GM18502 (cell line): Measurements from ENCODE around the gene SUN3.

Source experiments
- ATAC-seq: cut with Tn5 transposase; IDR thresholded peaks from one replicate; pipeline ENCODE4 v1.9.1; 2021; ENCODE audit warnings: mild to moderate bottlenecking; ENCODE audit not compliant: unreplicated experiment, poor library complexity

The SUN3 gene, protein sequence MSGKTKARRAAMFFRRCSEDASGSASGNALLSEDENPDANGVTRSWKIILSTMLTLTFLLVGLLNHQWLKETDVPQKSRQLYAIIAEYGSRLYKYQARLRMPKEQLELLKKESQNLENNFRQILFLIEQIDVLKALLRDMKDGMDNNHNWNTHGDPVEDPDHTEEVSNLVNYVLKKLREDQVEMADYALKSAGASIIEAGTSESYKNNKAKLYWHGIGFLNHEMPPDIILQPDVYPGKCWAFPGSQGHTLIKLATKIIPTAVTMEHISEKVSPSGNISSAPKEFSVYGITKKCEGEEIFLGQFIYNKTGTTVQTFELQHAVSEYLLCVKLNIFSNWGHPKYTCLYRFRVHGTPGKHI

DNA sequence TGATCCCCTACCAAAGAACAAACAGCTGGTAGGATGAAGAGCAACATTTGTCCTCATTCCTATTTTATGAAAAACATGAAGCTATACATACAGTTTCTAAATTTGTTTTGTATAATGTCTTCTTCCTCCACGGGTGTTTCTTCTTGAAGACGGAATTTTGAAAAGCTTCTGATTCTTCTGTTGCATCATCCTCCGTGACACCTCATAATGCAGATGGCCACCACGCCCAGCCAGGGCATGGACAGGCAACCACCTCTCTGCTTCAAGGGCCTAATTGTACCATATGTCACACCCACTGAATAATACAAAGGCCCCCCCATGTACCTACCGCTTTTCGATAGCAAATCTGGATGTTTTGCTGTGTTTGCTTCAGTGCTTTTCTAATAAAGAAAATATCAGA lies at the start of gene SUN3:
Gene SUN3 (minus strand): TSS at position 170 of the 400 bp plus-strand sequence. CDS start 169 bp downstream, at position 1.
- ATAC-seq = no peak

DNA sequence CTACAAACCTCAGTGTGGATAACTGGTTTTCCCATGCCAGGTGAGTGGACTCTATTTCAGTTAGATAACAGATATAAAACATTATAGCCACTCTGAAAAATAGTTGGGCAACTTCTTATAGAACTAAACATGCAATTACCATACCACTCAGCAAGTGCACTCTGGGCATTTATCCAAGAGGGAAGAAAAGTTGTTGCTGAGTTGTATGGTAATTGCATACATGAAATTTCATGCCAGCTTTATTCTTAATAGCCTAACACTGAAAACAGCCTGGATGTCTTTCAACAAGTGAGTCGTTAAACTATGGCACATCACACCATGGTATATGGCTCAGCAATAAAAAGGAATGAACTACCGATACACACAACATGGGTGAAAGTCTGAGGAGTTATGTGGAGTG lies 49.6 kb upstream of the SUN3 start:
- ATAC-seq = no peak

DNA sequence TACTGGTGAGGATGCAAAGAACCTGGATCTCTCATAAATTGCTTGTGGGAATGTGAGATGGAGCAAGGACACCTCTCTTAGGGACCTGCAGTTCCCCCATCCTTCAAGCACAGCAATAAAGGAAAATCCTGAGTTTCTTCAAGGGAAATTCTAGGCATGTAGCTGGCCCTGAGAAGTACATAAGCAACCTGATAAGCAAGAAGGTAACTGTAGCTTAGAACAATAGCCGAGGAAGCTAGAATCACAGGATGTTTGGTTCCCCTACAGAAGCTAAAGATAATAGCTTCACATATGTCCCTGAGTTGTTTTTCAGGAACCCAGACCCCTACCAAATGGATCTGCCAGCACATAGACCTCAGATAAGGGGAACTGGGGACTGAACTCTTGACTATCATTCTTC lies 48.5 kb upstream of the SUN3 start:
- no peak for ATAC-seq

DNA sequence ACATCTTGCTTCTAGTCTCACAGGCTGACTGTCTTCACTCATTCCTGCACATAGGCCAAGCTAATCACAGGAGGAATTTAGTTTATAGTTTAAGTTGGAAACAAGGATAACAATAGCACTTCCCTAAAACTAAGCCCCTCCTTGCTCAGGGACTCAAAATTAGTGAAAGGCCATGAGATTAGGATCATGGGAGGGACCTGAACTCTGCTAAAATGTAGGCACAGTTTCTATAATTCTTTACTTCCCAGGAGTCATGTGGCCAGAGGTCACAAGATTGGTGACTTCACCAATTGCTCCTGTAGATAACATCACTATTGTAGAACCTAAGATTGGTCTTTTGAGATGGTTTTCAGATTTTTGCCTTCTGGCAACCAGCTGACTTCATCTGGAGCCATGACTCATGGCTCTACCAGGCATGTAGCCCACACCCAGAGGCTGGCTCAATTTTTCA lies 45.3 kb upstream of the SUN3 start:
- no peak for ATAC-seq

DNA sequence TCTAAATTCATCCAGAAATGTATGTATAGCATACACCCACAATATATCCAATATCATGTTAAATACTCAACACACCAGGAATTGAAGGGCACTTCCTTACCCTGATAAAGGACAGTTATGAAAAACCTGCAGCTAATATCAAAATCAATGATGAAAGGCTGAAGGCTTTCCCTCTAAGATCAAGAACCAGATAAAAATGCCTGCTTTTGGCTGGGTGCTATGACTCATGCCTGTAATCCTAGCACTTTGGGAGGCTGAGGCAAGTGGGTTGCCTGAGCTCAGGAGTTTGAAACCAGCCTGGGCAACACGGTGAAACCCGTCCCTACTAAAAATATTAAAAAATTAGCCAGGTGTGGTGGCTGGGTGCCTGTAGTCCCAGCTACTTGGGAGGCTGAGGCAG lies 38.6 kb upstream of the SUN3 start:
- no peak for ATAC-seq

DNA sequence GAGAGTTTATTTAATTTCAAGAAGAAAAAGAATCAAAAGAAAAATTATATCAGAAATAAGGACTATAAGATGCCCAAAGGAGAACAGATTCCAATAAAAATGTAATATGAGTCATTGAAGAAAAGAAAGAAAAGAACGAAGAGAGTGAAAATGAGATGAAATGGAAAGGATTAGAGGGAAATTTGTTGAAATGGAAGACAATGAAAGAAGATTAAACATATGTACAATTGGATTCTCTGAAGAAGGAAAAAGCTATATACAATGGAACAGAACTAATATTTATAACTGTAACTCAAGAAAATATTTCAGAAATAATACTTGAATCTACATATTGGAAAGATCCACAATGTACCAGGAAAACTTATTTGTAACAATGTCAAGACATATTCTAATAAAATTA lies 35.1 kb upstream of the SUN3 start:
- no peak for ATAC-seq

DNA sequence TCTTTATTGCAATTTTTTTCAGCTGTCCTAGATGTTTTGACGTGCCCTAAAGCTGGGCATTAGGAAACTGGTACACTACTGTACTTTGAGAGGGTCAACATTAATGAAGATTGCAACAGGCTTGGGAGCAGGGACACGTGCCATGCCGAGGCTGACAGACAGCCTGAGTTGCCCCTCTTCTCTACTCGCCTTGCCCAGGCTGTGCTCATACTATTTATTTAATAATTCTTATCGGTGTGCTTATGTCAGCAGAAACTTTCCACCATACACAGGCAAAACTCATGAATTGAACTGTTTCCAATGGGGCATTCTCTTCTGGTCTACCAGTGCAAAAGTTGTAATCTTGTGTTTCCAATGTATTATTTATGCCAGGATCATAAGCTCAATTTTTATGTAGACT lies 30.8 kb upstream of the SUN3 start:
- ATAC-seq = no peak

DNA sequence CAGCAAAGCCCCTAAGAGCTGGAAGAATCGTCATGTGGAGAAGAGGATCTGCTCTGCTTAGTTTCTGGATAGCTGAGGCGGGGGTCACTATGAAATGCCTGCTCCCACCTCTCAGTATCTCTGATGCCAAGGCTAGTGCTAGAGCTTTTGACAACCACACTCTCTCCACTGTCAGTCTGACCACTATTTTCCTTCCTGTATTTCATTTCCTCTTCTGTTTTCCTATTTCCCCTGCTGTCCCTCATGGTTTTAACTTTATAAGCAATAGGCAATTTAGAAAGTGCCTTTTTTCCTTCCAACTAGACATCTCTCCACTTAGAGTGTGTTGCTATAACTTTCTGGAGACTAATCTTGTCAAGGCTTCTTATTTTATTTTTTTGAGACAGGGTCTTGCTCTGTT lies 30.1 kb upstream of the SUN3 start:
- no peak for ATAC-seq

DNA sequence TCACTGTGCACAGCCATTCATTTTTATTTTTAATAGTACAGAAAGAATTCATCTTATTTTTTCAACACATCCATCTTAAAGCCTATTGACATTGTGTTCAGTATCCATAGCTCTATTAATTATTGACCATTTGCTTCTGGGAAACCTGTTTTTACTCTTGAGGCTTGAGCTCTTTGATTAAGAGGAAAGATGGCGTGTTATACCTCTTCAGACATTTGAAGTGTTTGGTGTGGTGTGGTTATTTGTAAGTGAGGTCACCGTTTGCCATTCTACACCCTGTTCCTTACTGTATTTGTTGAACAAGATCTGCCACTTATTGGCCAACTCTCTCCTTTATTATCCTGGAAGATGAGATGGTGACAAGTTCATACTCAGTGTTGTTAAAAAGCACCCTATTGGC lies 24.8 kb upstream of the SUN3 start:
- no peak for ATAC-seq

DNA sequence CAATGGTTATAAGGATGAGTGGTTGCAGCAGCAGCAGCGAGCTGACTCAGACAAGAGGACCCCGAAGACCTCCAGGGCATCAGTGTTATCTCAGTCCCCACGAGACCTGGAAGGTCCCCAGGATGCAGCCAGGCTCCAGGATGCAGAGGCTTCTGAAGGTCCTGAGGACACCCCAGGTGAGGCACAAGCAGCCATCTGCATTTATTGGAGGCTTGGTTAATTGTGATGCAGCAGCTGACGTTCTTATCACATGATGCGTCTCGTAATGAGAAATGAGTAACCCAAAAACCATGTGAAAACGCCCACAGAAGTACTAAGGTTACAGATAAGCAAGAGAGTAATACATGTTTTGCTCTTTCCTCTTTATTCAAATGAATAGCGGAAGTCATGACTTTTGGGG lies 23.8 kb upstream of the SUN3 start:
- ATAC-seq = no peak

DNA sequence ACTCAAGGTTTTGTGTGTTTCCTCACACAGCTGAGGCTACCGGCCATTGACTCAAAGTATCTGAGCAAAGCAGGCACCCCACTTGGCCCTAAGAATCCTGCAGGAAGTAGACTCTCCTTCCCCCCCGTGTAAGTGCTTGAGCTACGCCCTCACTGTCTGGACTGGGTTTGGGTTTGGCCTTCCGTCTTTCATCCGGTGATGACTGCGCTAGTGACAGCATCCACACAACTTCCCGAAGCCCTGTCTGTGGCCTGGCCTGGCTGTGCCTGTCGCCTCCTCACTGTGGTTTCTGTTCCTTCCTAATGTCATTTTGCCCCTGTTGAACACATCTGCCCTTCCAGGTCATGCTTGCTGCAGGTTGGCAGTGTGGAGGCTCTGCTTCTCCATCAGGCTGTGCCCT lies 20.9 kb upstream of the SUN3 start:
- ATAC-seq = no peak

DNA sequence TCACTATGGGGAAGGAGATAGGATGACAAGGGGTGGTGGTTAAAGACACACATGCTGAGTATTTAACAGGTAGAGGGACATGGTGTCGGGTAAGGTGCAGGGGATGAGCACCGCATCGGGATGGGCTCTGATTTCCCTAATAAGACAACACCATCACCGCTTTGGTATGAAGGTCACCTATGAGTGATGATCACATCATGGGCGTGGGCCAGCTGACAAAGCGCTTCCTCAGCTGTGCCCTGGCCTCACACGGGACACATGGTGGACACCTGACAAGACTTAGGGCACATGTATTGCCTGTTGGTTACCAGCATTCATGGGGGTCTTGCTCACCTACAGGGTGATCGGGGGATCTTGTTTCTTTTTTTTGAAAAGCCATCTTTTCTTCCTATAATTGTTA lies 19.2 kb upstream of the SUN3 start:
- ATAC-seq = no peak

DNA sequence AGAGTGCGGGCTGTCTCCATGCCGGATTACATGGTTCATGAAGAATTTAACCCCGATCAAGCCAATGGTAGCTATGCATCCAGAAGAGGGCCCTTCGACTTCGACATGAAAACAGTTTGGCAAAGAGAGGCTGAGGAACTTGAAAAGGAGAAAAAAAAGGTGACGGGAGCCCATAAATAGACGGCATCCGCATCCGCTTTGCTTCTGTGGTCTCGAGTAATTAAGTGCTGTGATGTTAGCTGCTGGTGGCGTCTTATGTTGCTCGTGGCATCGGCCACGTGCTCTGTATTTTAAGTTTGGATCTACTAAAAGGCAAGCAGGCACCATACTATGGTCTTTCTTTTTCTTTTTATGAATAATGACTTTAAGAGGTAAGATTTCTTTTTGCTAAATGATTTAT lies 17.6 kb upstream of the SUN3 start:
- ATAC-seq = no peak

DNA sequence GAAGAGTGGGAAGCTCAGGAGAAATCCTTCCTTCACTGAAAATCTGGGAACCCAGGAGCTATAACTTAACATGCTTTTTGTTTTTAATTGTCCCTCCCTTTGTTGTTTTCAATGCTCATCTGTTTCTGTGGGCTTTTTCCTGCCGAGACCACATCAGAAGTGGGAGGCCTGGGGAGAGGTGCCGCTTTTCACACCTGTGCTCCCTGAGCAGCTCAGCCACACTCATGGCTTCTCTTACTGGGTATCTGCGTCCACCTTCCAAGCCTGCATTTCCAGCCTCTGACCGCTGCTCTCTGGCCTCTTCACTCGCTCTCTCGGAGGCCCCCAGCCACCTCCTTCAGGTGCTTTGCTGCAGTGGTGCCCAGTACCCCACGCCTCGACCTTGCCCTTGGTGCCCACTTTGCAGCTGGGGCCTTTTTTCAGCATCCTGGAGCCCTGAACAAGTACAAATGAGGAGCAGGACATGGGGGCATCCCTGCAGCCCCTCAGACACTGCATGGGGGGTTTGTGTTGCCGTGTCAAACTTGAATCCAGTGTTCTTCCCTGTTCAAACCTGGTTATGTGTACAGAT lies 16.4 kb upstream of the SUN3 start:
- ATAC-seq = no peak

DNA sequence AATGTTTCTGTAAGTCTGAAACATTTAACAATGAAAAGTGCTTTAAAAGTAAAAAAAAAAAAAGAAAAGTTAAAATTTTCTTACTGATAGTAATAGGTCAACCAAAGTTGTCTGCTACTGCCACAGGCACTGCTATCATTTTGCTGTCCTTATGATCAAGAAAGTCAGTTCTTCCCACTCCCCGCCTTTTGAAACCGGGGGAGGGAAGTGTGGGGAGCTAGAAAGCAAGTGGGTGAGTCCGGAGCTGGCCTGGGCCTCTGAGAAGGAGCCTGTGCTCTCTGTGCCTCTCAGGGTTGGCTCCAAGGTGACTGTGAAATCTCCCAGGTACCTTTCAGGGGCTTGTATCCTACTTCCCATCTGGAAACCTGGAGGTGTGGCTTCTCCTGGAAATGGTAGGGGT lies 13.7 kb upstream of the SUN3 start:
- ATAC-seq = no peak

DNA sequence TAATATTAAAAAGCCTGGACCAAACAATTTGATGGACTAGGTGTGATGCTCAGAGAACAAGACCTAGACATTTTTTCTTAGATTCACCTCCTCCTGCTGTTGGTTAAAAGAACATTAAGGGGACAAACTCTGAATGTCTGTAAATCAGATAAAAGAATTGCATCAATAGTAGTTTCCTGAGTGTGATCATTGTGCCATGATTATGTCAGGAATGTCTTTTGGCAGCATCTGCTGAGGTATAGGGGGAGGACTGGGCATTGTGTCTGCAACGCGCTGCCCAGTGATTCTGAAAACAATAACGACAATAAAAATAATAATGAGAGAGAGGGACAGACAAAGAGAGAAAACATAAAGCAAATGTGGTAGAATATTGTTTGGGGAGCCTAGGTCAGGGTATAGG lies 13.3 kb upstream of the SUN3 start:
- ATAC-seq = no peak

DNA sequence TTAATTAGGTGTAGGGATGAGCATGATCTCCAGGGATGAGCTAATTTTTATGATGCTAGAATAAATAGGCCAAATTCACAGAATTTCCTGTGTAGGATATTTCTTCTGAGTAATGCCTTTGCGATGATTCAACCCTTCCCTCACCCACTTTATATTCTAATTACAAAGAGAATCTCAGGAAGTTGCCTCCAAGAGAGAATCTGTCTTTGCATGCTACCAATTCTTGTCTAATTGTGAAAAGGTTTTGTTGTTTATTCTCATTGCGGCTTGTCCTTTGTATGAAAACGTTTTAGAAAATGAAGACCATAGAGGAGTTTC lies 12.7 kb upstream of the SUN3 start:
- ATAC-seq = no peak

DNA sequence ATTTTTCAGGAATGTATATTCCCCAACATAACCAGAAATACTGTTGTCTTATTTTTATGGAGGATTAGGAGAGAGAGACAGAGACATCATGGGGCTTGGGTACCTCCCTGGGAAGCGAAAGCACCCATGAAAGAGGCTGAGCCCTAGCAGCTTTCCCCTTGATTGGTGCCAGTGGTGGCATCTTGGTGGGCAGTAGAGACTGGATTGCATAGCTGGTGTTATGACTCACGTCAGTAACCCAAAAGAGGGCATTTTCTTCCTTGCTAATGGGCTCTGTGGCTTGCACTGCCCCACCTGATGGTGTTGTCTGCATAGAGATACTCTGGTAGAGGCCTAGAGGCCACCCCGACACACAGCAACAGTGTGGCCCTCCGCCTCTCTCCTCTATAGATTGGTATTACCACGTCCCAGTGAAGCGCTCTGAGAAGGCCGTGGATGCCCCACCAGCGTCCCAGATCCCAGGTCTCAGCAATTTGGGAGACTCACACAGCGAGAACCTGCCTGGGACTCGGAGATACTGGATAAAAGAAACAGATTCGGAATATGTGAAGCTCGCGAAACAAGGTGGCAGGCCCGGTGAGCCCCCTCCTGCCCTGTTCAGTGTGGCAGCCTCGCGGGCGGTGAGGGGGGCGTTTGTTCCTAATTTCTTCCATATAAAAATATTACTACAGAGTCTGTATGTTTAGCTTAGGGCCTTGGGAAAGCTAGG lies 12.2 kb upstream of the SUN3 start:
- ATAC-seq = no peak

DNA sequence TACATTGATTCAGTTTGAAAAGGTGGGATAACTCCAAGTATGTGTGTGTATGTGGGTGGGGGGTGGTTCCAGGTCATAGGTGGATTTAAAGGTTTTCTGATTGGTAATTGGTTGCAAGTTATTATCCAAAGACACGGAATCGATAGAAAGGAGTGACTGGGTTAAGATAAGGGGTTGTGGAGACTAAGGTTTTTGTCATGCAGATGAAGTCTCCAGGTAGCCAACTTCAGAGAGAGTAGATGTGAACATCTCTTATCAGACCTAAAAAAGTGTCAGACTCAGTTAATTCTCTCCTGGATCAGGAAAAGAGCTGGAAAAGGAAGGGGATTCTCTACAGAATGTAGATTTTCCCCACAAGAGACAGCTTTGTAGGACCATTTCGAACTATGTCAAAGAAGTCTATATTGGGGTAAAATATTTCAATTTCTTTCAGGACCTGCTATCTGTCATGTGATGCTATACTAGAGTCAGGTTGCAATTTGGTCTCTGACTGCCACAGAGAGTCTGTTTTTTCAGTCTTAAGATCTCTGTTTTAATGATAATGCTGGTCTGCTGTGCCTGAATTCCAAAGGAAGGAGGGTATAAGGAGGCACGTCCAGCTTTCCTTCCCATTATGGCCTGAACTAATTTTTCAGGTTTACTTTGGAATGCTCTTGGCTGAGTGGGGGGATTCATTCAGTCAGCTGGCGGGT lies 10.1 kb upstream of the SUN3 start:
- no peak for ATAC-seq

DNA sequence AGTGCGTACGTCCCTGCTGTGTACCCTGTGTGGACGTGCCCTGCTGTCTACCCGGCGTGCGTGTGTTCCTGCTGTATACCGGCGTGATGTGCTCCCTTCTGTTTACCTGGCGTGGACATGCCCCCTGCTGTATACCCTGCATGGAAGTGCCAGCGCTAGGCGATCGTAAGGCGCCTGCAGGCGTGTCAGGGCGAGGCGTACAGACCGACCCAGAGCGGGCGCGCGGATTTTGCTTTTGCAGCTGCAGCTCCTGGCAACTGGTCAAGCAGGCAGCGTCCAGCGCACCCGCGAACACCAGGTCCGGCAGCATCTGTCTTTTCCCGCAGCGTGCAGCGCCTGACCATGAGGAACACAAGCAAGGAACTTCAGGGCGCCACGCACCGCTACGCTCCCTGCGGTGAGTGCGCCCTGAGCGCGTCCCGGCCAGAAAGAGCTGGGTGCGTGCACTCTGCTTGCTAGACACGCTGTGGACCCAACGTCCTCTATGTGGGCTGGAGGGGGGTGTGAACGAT lies 7.1 kb upstream of the SUN3 start:
- no peak for ATAC-seq
